Kidney (tissue), 14 donors: Measurements from ENCODE around the gene SIK3. TPM values are rescaled to one million over a fixed set of nuclear protein-coding genes. Genes with fewer than 3 reads are reported as not detected.

Experiments used
- DNase-seq, 5 donors: peaks; one replicate each; pipeline ENCODE4 v3.0.0-alpha.2; 2013 to 2020
- FAIRE-seq: peaks from 2 replicates; lab custom pipeline; 2012; peaks lifted over from hg19 to GRCh38; lab: Jason Lieb, UNC
- H3K27ac ChIP-seq, 2 donors: one replicate each; pipeline ENCODE4 v1.7.0; 2013; ENCODE audit warnings: low read depth in 2 of 2, low read length in 2 of 2, inconsistent platforms in 1 of 2
- H3K27me3 ChIP-seq: one replicate; pipeline ENCODE4 v1.7.1; 2013; ENCODE audit warnings: low read length, inconsistent platforms; ENCODE audit not compliant: control insufficient read depth, insufficient read depth
- H3K36me3 ChIP-seq, 3 donors: one replicate each; pipeline versions ENCODE4 v1.7.0 to v1.7.1; 2013; ENCODE audit warnings: low read length in 3 of 3, control low read depth in 1 of 3, inconsistent platforms in 1 of 3; ENCODE audit not compliant: insufficient read depth in 3 of 3, control insufficient read depth in 2 of 3
- H3K4me1 ChIP-seq, 3 donors: one replicate each; pipeline versions ENCODE4 v1.7.0 to v1.7.1; 2013; ENCODE audit warnings: low read length in 3 of 3, inconsistent platforms in 1 of 3, low read depth in 1 of 3; ENCODE audit not compliant: control insufficient read depth in 2 of 3, insufficient read depth in 2 of 3
- H3K4me3 ChIP-seq, 3 donors: one replicate each; pipeline versions ENCODE4 v1.7.0 to v1.8.1; 2013; ENCODE audit warnings: low read length in 3 of 3, control low read depth in 1 of 3, inconsistent platforms in 1 of 3
- H3K9ac ChIP-seq, 3 donors: one replicate each; pipeline versions ENCODE4 v1.7.0 to v1.7.1; 2013; ENCODE audit warnings: low read length in 3 of 3, control low read depth in 1 of 3, inconsistent platforms in 1 of 3
- H3K9me3 ChIP-seq, 3 donors: one replicate each; pipeline versions ENCODE4 v1.7.0 to v1.7.1; 2013; ENCODE audit warnings: low read length in 3 of 3, control low read depth in 1 of 3, inconsistent platforms in 1 of 3; ENCODE audit not compliant: control insufficient read depth in 2 of 3, insufficient read depth in 1 of 3
- CTCF ChIP-seq: IDR thresholded peaks from 3 replicates; pipeline ENCODE4 v1.5.1; 2012; ENCODE audit warnings: mild to moderate bottlenecking, moderate library complexity, borderline replicate concordance; ENCODE audit not compliant: insufficient read depth; ENCODE audit errors: extremely low read depth
- intact Hi-C: fragments of 100-400 bp; cut with DNase I; formaldehyde crosslinking; loops from one replicate; pipeline ENCODE4 v1.11.1; 2022
- polyA plus RNA-seq: library from polyadenylated mRNA; stranded (reverse); fragments of 350-450 nt; fragmentation: Illumina TruSeq; extraction: RNeasy Lipid Tissue Mini Kit (QIAGEN cat#74804); gene quantifications from one replicate; pipeline ENCODE4 v1.2.3, GENCODE V29; 2014; ENCODE audit warnings: low read depth, low replicate concordance; ENCODE audit not compliant: insufficient read depth
- total RNA-seq: library from RNA; stranded (reverse); fragmentation: NEBNext Ultra II Directional; extraction: Animal tissue kit (Norgen Biotek cat#: 25700); gene quantifications from one replicate; pipeline ENCODE4 v1.2.1, GENCODE V29; 2021
- donor health status: control.
- donor health status: control.
- donor health status: control.
- donor health status: control.
- donor health status: control.
- donor health status: DM: yes; HTN: yes; CAD: no.
- donor health status: Normal renal cell carcinoma (clear cell type).

The SIK3 gene
- total and polyA plus RNA-seq, 2 donors from 2014 or later = 12.3 to 50.7 TPM

GRCh38 chr11:116793772-116794097 is 304.5 kb downstream of the SIK3 start:
- Histone ChIP-seq H3K4me1 (peaks cover 0 to 5% (median 0%) of the 10 kb centered on the region in 3 donors), H3K27me3 (no peaks in the 10 kb centered on the region)
- FAIRE-seq = no peak

More at GRCh38 chr11:116793772-116794097, 304.5 kb downstream of the SIK3 start:
- H3K9ac ChIP-seq = no peak overlapping the region
- no peak for TF ChIP-seq CTCF
- H3K9me3 ChIP-seq = no peaks in the 10 kb centered on the region
- no peak for DNase-seq
- H3K4me3 ChIP-seq = no peak overlapping the region
- no peak overlapping the region for H3K27ac ChIP-seq
- intact Hi-C loops = no loop called here
- no peaks in the 10 kb centered on the region for H3K36me3 ChIP-seq

Other genes starting within 250 kb of the SIK3 start
- 90.2 TPM for gene PAFAH1B2, start 45.9 kb upstream of the SIK3 start, total RNA-seq
- gene PAFAH1B2, start 45.9 kb upstream of the SIK3 start, polyA plus RNA-seq = 29.4 TPM
- 37.4 TPM for gene SIDT2, start 80.3 kb upstream of the SIK3 start, total RNA-seq
- 16.4 TPM for gene SIDT2, start 80.3 kb upstream of the SIK3 start, polyA plus RNA-seq
- gene TAGLN, start 100.9 kb upstream of the SIK3 start, total RNA-seq = 846 TPM
- gene TAGLN, start 100.9 kb upstream of the SIK3 start, polyA plus RNA-seq = 776 TPM
- gene PCSK7, start 133.6 kb upstream of the SIK3 start, total RNA-seq = 70.2 TPM
- 14.5 TPM for gene PCSK7, start 133.6 kb upstream of the SIK3 start, polyA plus RNA-seq
- 24.7 TPM for gene RNF214, start 134.2 kb upstream of the SIK3 start, total RNA-seq
- 8.5 TPM for gene RNF214, start 134.2 kb upstream of the SIK3 start, polyA plus RNA-seq
- gene BACE1-AS, start 192.9 kb upstream of the SIK3 start, total RNA-seq = 8.9 TPM
- gene BACE1-AS, start 192.9 kb upstream of the SIK3 start, polyA plus RNA-seq = 8.0 TPM
- gene BACE1, start 217.8 kb upstream of the SIK3 start, total RNA-seq = 24.5 TPM
- 11.7 TPM for gene BACE1, start 217.8 kb upstream of the SIK3 start, polyA plus RNA-seq
- gene CEP164, start 229.4 kb upstream of the SIK3 start, total RNA-seq = 30.7 TPM
- gene CEP164, start 229.4 kb upstream of the SIK3 start, polyA plus RNA-seq = 7.9 TPM